Gastroesophageal sphincter (tissue), 4 donors: ENCODE measurements around the gene TBCE. TPM values are rescaled to one million over a fixed set of nuclear protein-coding genes. Genes with fewer than 3 reads are reported as not detected.

ENCODE experiments used
- ATAC-seq: fragments of 150-250 bp; one replicate; pipeline ENCODE4 v1.9.1; 2016; ENCODE audit warnings: mild to moderate bottlenecking, moderate library complexity
- H3K27ac ChIP-seq, 4 donors: fragments of 200-600 bp; sonication (generic) in 3 of 4; 1 replicate in 3 of 4; 2 replicates in 1 of 4; pipeline ENCODE4 v1.5.1; 2016 to 2019
- H3K27me3 ChIP-seq: fragments of 200-600 bp; sonication (generic); one replicate; pipeline ENCODE4 v1.5.1; 2019
- H3K36me3 ChIP-seq, 2 donors: fragments of 200-600 bp; sonication (generic); one replicate each; pipeline ENCODE4 v1.5.1; 2019; ENCODE audit warnings: control low read depth in 1 of 2
- H3K4me1 ChIP-seq, 3 donors: fragments of 200-600 bp; sonication (generic); 1 replicate in 2 of 3; 2 replicates in 1 of 3; pipeline ENCODE4 v1.5.1; 2016 to 2019; ENCODE audit warnings: control low read depth in 2 of 3
- H3K4me3 ChIP-seq, 2 donors: fragments of 200-600 bp; sonication (generic); one replicate each; pipeline ENCODE4 v1.5.1; 2019; ENCODE audit warnings: mild to moderate bottlenecking in 1 of 2, moderate library complexity in 1 of 2
- H3K9me3 ChIP-seq, 3 donors: fragments of 200-600 bp; sonication (generic); one replicate each; pipeline ENCODE4 v1.5.1; 2017 to 2019; ENCODE audit warnings: control low read depth in 2 of 3
- EP300 ChIP-seq: sonication (generic); formaldehyde crosslinking; IDR thresholded peaks from one replicate; pipeline ENCODE4 v1.6.1; 2017; ENCODE audit warnings: antibody characterized with exemption, mild to moderate bottlenecking
- POLR2A ChIP-seq, 2 donors: fragments of 450-650 bp; IDR thresholded peaks; one replicate each; pipeline ENCODE4 v1.6.1; 2017; ENCODE audit warnings: antibody characterized with exemption in 2 of 2, mild to moderate bottlenecking in 2 of 2, moderate library complexity in 1 of 2
- POLR2AphosphoS5 ChIP-seq: sonication (generic); formaldehyde crosslinking; IDR thresholded peaks from one replicate; pipeline ENCODE4 v1.6.1; 2017; ENCODE audit warnings: antibody characterized with exemption
- whole genome bisulfite sequencing, 2 donors: methylation state at CpG; one replicate each; pipeline ENCODE4 v1.1.5; 2018; ENCODE audit warnings: low coverage in 1 of 2; 5-methylcytosine and 5-hydroxymethylcytosine counted together
- total RNA-seq, 4 donors: library from RNA; depleted of rRNA; stranded (reverse); fragments of >200 nt; gene quantifications; one replicate each; pipeline ENCODE4 v1.1.0, GENCODE V29; 2016
- TF ChIP-seq, protein P1 (sequence below), 4 experiments: fragments of 200-600 bp in 2 of 4; fragments of 450-650 bp in 2 of 4; sonication (generic) in 1 of 4; IDR thresholded peaks; one replicate each; pipeline ENCODE4 v1.5.1; 2017 to 2019; ENCODE audit warnings: antibody characterized with exemption in 4 of 4, mild to moderate bottlenecking in 2 of 4, moderate library complexity in 2 of 4

The TBCE gene
- total RNA-seq, 4 donors from 2014 or later = 13.9 to 22.7 (median 15.4) TPM

DNA sequence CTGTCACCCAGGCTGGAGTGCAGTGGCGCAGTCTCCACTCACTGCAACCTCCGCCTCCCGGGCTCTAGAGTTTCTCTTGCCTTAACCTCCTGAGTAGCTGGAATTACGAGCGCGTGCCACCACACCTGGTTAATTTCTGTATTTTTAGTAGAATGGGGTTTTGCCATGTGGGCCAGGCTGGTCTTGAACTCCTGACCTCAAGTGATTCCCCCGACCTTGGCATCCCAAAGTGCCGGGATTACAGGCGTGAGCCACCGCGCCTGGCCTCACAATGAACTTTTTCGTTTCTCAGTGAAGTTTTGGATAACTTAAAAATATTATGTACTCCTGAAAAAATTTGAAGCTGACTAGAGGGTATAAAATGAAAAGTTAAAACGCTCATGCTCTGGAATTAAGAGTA lies 59.5 kb downstream of the TBCE start:
- no peak overlapping the region for H3K27ac ChIP-seq
- no peak for TF ChIP-seq POLR2A (IDR thresholded peaks at IDR 0.05)
- TF ChIP-seq, protein P1, sequence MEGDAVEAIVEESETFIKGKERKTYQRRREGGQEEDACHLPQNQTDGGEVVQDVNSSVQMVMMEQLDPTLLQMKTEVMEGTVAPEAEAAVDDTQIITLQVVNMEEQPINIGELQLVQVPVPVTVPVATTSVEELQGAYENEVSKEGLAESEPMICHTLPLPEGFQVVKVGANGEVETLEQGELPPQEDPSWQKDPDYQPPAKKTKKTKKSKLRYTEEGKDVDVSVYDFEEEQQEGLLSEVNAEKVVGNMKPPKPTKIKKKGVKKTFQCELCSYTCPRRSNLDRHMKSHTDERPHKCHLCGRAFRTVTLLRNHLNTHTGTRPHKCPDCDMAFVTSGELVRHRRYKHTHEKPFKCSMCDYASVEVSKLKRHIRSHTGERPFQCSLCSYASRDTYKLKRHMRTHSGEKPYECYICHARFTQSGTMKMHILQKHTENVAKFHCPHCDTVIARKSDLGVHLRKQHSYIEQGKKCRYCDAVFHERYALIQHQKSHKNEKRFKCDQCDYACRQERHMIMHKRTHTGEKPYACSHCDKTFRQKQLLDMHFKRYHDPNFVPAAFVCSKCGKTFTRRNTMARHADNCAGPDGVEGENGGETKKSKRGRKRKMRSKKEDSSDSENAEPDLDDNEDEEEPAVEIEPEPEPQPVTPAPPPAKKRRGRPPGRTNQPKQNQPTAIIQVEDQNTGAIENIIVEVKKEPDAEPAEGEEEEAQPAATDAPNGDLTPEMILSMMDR (IDR thresholded peaks at IDR 0.05) = no peak
- no peak for TF ChIP-seq POLR2AphosphoS5
- no peak for TF ChIP-seq EP300
- no peak overlapping the region for H3K4me3 ChIP-seq
- 95 to 98% methylated on average over 9 to 12 of the region's 13 CpGs for WGBS, 2 donors
- no peaks in the 10 kb centered on the region for H3K4me1 ChIP-seq
- H3K27me3 ChIP-seq = no peaks in the 10 kb centered on the region
- peaks cover 0 to 14% of the 10 kb centered on the region in 2 donors for H3K36me3 ChIP-seq
- H3K9me3 ChIP-seq = no peaks in the 10 kb centered on the region
- no peak for ATAC-seq

GRCh38 chr1:235427447-235427846 lies 60.2 kb downstream of the TBCE start:
- Histone ChIP-seq H3K4me3 (no peak overlapping the region), H3K4me1 (no peaks in the 10 kb centered on the region), H3K9me3 (no peaks in the 10 kb centered on the region), H3K27me3 (no peaks in the 10 kb centered on the region), H3K27ac (no peak overlapping the region), H3K36me3 (peaks cover 0 to 21% of the 10 kb centered on the region in 2 donors)
- ATAC-seq = no peak
- 42 to 57% methylated on average over 2 of the region's 4 CpGs for WGBS, 2 donors
- TF ChIP-seq EP300 (no peak), POLR2A (IDR thresholded peaks at IDR 0.05) (no peak), POLR2AphosphoS5 (no peak)
- TF ChIP-seq, protein P1 (IDR thresholded peaks at IDR 0.05) = no peak

DNA sequence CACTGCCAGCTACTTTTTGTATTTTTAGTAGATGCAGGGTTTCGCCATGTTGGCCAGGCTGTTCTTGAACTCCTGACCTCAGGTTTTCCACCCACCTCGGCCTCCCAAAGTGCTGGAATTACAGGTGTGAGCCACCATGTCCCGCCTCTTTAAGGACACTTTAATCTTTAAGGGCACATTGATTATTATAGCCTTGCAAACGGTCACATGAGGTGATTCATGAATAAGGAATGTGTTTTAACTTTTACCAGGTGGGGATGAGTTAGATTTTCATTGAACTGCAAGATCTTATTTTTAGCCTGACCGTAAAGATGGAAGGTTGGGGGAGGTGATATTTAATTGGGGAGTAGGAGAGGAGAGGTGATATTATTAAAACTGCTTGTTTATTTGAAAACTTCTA lies 61.9 kb downstream of the TBCE start:
- Histone ChIP-seq H3K9me3 (no peaks in the 10 kb centered on the region), H3K4me1 (no peaks in the 10 kb centered on the region), H3K4me3 (no peak overlapping the region), H3K36me3 (peaks cover 0 to 38% of the 10 kb centered on the region in 2 donors), H3K27me3 (no peaks in the 10 kb centered on the region), H3K27ac (no peak overlapping the region)
- TF ChIP-seq, protein P1 (IDR thresholded peaks at IDR 0.05) = no peak
- WGBS, 2 donors = 71% methylated on average over 3 to 4 of the region's 5 CpGs
- ATAC-seq = no peak

- TF ChIP-seq, protein P1 (IDR thresholded peaks at IDR 0.05) = no peak
- TF ChIP-seq POLR2AphosphoS5 = no peak
- no peak for TF ChIP-seq EP300
- TF ChIP-seq POLR2A (IDR thresholded peaks at IDR 0.05) = no peak
- H3K9me3 ChIP-seq = no peaks in the 10 kb centered on the region
- H3K36me3 ChIP-seq = peaks cover 0 to 57% of the 10 kb centered on the region in 2 donors
- H3K4me1 ChIP-seq = no peaks in the 10 kb centered on the region
- no peak overlapping the region for H3K27ac ChIP-seq
- WGBS, 2 donors = 62 to 81% methylated on average over 5 of the region's 6 CpGs
- H3K4me3 ChIP-seq = no peak overlapping the region
- ATAC-seq = no peak
- no peaks in the 10 kb centered on the region for H3K27me3 ChIP-seq
Observed at GRCh38 chr1:235430991-235431390, 63.8 kb downstream of the TBCE start.

DNA sequence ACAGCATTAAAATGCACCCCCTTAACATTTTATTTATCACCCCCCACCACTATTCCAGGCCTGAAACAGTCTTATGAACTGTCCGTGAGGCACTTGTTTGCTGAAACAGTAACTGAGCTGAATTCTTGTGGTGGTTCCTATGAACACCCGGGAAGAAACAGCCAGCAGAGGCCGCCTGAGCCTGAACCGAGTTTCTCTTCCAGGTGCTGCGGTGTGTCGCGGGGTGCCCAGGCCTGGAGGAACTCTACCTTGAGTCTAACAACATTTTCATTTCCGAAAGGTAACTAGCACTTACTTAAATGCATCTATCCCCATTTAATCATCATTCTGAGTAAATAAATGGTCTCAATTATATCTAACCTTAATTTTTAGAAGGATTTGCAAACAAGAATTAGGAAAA lies 66.8 kb downstream of the TBCE start:
- no peak for ATAC-seq
- TF ChIP-seq, protein P1 (IDR thresholded peaks at IDR 0.05) = no peak
- TF ChIP-seq POLR2AphosphoS5 (no peak), POLR2A (IDR thresholded peaks at IDR 0.05) (no peak), EP300 (no peak)
- Histone ChIP-seq H3K4me1 (no peaks in the 10 kb centered on the region), H3K36me3 (peaks cover 0 to 73% of the 10 kb centered on the region in 2 donors), H3K27ac (no peak overlapping the region), H3K27me3 (no peaks in the 10 kb centered on the region), H3K4me3 (no peak overlapping the region), H3K9me3 (no peaks in the 10 kb centered on the region)
- whole genome bisulfite sequencing, 2 donors = 61 to 90% methylated on average over 4 to 7 of the region's 8 CpGs
